HG03354 (cell line): ENCODE measurements around the gene DNHD1.

ENCODE experiments used
- ATAC-seq: cut with Tn5 transposase; IDR thresholded peaks from one replicate; pipeline ENCODE4 v1.9.1; 2021; ENCODE audit warnings: mild to moderate bottlenecking; ENCODE audit not compliant: unreplicated experiment, poor library complexity, severe bottlenecking

The DNHD1 gene, protein sequence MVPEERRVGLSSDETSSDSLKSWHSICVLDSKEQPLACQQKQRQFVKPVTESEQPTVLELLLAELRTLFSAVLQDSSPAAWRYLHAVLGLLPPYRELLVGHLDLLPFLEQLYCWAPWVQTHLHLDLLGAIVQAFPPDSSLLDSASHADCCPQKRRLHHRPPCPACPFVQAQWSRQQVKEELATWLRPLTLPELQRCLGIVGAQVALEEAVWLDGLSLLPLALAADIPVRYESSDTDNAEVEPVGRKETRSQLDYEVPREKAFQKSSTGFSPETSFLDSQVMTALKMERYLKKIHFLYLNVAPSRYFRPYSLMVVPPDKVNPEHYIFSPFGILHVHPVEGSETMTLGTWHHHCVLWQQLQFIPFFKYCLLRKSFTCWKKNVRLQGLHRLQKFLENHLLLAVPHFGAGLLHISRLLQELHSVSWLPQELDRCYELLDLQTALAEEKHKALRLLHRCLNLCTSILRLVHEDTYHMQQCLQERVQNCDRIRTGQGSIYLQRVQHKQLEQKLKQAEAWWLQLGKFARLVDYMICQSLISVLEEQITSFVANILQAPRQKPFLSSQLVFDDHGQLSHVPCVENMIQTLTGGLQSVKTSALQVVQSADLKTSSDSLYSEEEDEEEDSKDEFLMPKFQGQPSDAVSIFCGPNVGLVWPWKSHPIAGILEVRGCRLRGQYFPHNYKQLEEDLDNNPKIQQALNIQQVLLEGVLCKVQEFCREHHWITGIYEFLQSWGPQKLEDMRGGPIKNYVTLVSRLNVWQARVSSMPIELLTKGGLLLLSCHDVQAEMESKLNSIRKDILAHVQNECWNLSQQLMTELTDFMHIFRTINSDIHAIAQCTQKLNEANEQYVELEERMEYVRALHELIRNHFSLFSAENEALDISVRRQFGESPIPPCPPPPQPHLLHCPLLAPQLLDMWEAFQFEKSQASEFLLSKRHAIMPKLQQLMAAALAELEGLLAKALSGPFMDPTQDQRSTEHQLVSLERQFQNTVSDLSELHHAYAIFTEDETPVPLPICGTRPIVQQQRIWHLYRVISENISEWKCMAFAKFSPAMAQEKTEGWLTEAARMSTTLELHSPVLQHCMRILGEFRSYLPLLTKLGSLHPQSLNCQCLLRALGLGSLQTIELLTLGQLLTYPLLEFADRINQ (N-terminal part only)

DNA sequence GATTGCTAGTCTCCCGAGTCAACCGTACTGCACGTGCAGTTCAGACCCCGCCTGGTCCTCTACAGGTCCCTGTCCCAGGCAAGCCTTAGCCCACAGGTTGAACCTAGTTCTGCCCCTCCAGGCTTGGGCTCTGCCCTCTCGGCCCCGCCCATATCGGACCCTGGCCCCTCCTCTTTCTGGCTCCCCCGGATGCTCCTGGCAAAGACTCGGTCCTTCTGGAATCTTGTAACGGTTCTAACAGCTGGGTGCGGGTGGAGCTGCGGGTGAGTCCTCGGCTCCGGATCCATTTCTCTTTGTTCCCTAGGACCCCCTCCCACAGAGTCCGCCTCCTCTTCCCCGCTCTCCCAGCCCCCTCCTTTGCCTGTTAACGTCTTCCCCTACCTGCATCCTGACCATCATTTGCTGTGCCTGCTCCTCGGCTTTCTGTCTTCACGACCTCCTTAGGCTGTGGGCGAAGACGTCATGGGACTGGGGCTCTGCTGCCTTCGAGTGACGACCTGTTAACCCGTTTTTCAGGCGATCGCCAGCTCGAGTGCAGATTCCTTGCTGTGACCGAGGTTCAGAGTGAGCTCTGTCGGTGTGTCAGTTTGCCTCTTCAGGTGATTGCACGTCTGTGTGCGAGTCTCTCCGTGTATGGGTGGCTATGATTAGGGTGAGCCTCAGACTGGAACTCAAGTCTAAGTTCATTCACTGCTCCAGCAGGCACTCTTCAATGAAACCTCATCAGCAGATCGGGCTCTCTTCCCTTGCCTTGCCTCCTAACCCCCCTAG, at the start of gene DNHD1:
Gene DNHD1, plus strand, starts transcription at position 212 of the 771 bp plus-strand sequence. CDS start 936 bp downstream, outside the sequence.
- ATAC-seq = no peak

DNA sequence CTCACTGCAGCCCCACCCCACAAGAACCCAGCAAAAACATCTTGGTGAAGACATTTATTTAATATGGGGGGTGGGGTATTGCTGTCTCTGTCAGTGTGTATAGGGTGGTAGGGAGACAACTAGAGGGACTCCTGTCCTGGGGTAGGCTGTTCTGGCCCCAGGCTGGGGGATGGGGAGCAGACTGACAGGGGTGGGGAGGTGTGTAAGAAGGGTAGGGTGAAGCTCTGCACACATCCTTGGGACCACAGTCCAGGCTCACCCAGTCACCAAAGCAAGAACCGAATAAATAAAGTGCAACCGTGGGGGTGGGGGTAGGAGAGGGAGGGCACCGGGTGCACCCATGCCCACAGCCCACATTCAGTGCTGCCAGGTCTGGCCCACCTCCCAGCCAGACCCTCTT, 48.5 kb upstream of the DNHD1 start:
- no peak for ATAC-seq

DNA sequence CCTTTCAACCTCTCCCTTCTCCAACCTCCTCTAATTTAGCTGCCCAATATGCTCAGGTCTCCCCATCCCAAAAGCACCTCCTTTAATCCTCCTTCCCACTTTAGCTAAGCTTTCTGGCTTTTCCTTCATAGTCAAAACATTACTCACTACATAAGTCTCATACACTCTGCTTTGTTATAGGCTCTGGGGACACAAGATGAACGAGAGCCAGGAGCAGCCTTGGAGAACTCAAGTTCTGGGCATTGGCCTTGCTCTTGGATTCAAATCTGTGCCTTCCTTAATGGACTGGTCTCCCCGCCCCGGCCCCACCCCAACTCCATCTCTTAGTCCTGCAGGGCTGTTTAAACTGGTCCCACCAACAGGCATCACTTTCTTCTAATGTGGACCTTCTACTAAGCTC, 44.9 kb upstream of the DNHD1 start:
- no peak for ATAC-seq

DNA sequence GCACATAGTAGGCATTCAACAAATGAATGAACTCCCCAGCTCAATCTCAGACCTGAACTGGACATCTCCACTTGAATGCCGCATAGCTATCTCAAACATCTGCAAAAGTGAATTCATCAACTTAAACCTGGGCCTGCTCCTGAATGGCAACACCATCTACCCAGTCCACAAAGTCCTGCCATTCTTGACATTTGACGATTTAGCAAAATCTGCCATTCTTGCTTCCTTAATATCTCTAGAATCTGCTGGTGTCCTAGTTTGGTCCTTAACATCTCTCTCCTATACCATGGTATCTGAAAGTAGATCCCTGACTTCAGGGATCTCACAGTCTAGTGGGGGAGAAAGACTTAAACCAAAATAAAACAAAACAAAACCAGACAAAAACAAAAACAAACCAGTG, 43.9 kb upstream of the DNHD1 start:
- ATAC-seq = no peak

DNA sequence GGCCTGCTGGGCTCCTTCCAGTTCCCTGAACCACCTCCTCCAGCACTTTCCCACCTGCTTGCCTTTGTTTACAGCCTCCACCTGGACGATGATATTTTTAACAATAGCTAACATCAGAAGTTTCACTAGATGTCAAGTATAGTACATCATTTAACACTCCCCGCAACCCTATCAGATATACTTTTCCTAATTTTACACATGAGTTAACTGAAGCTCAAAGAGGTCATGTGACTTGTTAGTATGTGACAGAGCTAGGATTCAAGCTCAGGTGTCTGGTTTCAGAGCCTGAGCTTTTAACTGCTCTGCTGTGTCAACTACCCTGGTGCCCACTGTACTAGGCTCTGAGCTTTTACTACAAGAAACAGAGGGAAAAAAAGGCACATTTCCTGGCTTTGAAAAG, 42.0 kb upstream of the DNHD1 start:
- ATAC-seq = no peak

DNA sequence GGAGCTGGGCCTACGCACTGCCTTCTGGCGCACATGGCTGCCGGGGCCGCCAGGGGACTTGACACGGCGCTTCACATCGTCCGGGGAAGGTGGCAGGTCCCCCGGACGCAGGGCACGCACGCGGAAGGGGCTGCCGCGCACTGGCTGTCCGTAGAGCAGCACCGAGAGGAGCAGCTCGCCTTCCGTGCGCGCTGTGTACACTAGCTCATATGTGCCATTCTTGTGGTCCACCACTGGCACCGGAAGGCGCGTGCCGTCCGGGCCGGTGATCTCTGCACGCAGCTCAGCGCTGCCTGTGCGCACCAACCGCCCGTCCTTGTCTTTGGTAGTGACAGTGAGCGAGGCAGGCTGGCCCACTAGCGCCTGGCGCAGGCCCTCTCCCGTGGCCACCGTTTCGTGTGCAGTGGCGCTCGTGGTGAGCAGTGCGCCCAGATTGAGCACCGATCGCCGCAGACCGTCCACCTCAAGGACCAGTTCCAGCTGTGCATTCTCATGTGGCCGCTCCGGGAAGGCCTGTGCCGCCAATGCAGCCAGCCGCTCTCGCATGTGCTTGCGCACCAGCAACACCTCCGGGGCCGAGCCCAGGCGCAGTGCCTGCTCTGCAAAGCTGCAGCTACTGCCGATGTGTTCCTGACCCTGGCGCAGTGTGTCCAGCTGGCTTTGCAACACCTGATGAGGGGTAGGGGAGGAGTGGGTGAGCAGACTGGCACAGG, 40.6 kb upstream of the DNHD1 start:
- no peak for ATAC-seq

DNA sequence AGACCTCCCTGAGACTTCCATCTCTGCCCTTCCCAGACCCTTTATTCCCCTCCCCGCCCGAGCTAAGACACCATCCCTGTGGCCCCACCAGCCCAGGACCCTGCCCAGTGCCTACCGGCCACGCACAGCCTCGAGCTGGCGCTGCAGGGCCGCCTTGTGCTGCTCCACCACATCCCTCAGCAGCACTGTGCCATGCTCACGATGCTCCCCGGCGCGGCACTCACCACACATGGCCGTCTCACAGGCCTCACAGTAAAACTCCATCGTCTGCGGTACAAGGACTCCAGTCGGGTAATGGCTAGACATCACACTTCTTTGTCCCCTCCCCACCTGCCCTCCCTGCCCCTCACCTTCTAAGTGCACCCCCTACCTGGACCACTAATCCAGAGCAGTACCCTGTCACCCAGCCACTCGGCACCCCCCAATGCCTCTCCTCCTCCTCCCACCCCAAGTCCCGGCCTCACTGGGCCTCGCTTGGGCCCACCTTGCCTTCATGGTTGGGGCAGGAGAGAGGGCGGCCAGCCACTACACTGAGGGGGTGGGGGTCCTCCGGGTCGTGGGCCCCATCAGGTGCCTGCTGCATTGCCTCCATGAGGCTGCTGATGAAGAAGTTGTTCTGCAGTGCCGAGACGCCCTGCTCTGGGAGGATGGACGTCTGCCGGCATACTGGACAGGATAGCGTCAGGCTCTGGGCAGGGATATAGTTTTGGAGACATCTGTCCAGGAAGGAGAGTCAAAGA, 39.3 kb upstream of the DNHD1 start:
- no peak for ATAC-seq

DNA sequence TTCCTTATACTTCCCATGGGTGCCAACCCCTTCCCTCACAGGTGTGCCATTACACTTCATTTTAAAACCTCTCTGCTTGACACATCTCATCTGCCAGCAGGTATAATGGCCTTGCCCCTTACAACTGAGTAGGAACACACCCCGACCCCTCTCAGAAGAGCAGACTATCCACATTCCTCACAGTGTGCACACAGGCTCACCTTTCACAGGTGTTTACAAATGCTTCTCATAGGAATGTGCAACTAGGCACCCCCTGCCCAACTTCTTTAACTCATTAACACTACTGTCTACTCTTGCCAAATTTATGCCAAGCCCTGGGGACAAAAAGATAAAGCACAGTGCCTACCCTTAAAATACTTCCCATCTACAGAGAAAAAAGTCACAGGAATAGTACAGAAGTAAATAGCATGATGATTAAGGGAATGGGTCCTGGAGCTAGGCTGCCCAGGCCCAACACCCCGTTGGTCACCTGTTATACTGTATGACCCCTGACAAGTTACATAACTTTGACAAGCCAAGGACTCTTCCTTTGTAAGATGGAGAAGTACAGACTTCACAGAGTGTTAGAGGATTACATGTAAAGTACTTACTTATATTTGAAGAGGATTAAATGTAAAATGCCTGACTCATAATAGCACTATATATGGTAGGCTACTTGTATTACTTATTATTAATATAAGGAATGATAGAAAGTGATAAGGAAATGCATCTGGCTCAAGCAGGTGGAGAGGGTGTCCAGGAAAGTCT, 38.6 kb upstream of the DNHD1 start:
- ATAC-seq = no peak

DNA sequence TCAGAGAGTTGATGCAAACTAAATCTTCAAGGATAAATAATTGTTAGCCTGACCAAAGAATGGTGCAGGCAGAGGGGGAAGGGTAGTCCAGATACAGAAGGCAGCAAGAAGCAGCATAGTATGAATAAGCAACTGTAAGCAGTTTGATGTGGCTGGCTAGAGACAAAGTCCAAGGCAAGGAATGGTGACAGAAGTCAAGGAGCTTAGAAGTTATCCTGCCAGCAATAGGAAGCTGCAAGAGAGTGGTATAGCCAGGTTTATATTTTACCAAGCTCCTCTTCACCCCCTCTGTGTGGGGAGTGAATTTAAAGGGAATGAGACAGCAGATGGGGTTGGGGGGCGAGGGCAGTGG, 38.0 kb upstream of the DNHD1 start:
- ATAC-seq = no peak

DNA sequence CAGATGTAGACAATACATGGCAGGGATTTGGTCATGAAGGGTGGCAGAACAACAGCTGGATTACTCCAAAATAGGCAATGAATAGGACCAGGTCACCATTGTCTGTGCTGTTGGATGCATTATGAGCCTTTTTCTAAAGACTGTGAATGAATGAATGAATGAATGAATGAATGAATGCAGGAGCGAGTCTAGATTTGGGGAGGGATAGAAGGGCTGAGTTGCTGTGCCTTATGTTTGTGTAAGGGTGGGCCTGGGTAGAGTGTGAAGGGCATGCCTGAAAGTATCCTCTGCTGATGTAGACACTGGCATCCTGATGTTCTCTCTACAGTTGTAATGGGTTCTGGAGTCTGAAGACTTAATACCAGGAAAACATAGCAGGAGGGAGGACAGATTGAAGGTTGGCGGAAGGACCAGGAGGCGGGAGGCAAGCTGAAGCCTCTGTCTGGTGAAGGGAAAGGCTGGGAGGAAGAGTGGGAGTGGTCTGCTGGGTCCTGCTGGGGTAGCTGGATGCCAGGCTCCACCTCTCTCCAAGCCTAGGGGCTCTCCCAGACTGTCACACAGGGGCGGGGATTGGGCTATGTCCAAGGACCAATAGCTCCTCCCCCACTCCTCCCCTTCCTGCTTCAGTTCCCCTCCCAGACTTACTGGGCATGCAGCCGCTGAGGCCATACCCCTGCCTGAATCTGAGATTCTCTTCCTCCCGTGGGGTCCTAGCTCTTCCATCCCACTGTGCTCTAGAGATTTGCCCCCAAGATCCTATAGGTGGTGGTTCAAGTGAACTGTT, 28.2 kb upstream of the DNHD1 start:
- peak; percentile 67 for ATAC-seq

DNA sequence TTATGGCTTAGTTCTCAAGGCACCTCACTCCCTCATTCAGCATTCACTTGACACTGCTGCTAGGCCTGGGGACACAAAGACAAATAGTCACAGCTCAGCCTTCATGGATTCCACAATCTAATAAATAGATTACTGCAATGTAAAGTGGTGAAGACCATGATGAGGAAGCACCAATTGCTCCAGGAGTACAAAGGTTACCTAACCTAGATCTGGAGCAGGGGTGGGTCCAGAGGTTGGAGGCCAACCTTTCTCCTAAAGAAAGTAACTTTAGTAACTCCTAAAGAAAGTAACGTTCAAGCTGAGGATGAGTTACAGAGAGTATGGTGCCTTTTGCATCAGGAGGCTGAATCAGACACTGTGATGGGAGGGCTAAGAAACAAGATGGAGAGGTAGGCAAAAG, 27.5 kb upstream of the DNHD1 start:
- no peak for ATAC-seq

DNA sequence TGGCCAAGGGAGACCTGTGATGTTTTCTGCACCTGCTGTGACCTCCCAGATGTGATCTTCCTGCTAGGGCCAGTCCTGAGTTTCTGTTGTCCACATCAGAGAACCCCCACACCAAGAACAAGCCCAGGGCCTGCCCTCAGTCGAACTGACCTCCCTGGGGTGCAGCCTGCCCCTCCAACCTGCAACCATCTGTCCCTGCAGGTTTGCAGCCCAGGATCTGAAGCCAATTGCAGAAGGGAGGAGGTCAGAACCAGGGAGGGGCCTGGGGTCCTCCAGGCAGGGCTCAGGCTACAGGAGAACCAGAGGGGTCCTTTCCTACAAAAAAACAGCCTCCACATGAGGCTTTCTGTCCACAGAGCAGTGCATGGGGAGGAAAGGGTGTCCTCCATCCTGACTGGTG, 24.1 kb upstream of the DNHD1 start:
- ATAC-seq = no peak

DNA sequence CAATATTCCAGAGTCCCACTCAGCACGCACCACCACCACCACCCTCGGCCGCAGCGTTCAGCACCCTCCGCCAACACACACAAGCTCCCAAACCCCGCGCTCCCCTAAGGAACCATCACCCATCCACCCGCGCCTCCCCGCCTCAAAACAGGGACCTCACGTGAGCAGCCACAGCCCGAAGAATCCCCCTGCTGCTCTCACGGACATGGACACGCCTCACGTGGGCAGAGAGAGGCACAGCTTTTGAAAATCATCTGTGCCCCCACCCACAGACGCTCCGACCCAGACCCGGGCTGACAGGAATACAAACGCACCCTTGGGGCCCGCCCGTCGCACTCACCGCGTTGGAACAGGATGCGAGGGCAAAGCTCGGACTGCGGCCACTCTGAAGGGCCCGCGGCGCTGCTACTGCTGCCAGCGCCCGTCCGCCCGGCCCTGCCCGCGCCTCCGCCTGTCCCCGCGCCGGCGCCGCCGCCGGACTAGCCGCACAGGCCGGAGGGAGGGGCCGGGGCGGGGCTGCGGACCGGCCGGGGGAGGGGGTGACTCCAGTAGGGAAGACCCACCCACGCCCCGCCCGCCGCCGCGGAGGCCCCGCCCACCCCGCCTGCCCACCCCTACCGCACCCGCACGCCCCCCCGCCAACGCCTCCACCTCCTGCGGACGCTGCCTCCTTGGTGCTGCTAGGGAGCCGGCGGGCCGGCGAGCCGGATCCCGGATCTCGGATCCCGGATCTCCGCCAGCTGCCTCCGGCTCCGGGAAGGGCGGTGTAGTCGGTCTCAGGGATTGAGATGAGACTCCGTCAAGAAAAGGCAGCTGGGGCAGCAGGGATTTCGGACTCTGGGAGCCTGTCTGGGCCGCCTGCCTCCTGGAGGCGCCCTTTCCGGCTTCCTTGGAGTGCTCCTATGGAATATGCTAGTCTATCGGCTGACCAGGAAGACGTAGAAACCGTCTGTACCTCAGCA, 23.3 kb upstream of the DNHD1 start, which contains the start of gene TRIM3:
Gene TRIM3, minus strand, starts transcription at position 491 of the 962 bp plus-strand sequence. CDS start 8,246 bp downstream, outside the sequence.
- peak; percentile 57 for ATAC-seq

DNA sequence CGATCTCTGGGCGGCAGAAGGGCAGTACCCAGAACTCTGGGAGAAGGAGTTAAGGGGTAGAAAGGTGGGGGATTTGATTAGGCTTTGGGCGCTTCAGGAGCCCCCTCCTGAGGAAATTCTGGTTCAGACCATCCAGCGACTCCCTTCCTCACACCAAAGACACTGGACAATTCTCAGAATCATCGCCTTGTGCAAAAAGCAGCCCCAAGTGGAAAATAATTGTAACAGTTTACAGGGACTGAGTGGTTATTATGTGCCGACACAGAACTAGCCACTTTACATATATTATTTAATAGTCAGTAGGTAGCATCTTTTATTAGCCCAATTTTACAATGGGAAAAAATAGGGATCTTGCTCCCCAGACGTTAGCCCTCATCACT, 22.7 kb upstream of the DNHD1 start:
- no peak for ATAC-seq

DNA sequence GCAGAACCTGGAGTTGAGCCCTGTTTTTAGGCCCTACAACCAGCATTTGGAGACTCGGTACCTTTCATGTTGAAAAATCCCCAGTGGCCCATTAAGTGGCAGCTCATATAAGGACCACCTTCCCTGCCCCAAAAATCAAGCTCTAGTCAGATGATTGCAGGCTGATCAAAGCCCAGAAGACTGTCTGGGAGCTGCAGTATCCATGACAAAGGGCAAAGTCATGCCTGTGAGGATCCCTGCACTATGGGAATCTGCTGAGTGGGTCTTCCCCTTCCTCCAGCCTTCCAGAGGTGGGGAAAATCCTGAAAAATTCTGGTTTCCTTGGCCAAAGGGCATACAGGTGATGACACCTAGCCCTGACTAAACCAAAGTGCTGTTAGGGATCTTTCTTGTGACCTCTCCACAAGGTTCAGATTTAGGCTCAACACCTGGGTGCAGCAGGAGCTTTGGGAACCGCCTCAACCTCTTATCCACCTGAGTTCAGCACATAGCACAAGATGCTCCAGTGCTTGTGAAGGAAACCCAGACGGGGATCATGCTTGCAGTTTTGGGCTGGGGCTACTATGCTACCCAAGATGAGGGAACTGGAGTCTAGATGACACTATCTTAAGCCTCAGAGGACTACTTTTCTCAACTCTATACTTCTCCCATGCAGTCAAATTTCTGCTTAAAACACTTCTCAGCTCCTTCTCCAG, 22.1 kb upstream of the DNHD1 start:
- ATAC-seq = no peak
